Left ventricle myocardium inferior (tissue), 1 donor: ENCODE measurements around the gene TPP1. TPM values are rescaled to one million over a fixed set of nuclear protein-coding genes. Genes with fewer than 3 reads are reported as not detected.
A peak's percentile ranks its signal among the peaks of the same experiment; 100 is the strongest.

Experiments
- DNase-seq: peaks from one replicate; pipeline ENCODE4 v3.0.0-alpha.2; 2020
- H3K27ac ChIP-seq: fragments of 200-600 bp; replicated peaks from 2 replicates; pipeline ENCODE4 v1.8.0; 2021
- H3K27me3 ChIP-seq: fragments of 200-600 bp; 2 replicates; pipeline ENCODE4 v1.8.0; 2021; ENCODE audit warnings: low read depth
- H3K36me3 ChIP-seq: fragments of 200-600 bp; 2 replicates; pipeline ENCODE4 v1.8.0; 2021
- H3K4me1 ChIP-seq: fragments of 200-600 bp; 2 replicates; pipeline ENCODE4 v1.8.0; 2021
- H3K4me3 ChIP-seq: fragments of 200-600 bp; 2 replicates; pipeline ENCODE4 v1.8.0; 2021; ENCODE audit warnings: mild to moderate bottlenecking, moderate library complexity
- H3K9me3 ChIP-seq: fragments of 200-600 bp; replicated peaks from 2 replicates; pipeline ENCODE4 v1.8.0; 2021
- intact Hi-C: fragments of 100-400 bp; cut with micrococcal nuclease; formaldehyde crosslinking; loops from one replicate; pipeline ENCODE4 v1.11.0; 2022
- total RNA-seq: library from RNA; stranded (reverse); fragmentation: NEBNext Ultra II Directional; extraction: Animal tissue kit (Norgen Biotek cat#: 25700); gene quantifications from one replicate; pipeline ENCODE4 v1.2.1, GENCODE V29; 2021
- TF ChIP-seq, protein P1 (sequence below): fragments of 200-600 bp; IDR thresholded peaks from 2 replicates; pipeline ENCODE4 v1.8.0; 2021; ENCODE audit warnings: antibody characterized with exemption, mild to moderate bottlenecking, borderline replicate concordance
- donor health status: DM: no; HTN: yes; CAD: no; lungs with severe emphysema.

Gene TPP1
- total RNA-seq, 1 donor from 2014 or later: 84.2 TPM

DNA sequence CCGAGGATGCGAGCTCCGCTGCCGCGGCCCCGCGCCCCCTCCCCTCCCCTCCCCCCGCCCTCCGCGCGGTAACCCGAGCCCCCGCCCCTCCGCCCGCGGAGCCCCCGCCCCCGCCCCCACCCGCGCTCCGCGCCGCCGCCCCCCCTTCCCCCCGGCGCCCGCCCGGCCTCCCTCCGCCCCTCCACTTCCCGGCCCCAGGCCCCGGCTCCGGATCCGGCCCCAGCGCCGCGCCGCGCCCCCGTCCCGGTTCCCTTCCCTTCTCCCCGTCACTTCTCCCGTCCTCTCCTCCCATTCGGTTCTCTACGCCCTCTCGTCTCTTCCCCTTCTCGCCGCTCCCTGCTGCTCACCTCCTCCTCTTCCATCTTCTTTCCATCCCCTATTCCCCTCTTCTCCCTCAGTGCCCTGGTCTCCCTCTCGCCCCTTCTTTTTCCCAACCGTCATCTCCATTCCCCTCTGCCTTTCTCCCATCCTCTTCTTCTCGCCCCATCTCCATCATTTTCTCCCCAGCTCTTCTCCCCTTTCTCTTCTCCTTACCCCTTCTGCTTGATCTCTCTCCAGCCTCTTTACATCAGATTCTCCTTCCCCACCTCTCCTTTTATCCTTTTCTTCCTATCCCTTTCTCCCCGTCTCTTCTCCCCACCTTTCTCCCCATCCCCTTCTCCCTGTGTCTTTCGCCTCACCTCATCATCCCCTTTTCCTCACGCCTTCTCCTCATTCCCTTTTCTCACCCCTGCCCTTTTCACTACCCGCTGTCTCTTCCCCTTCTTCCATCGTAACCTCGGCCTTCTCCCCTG lies 36.8 kb upstream of the TPP1 start, which contains the start of gene DCHS1:
TSS of gene DCHS1 (minus strand) at position 20 of the 794 bp plus-strand sequence. CDS start 14,196 bp downstream, outside the sequence.
- DNase-seq: no peak
- intact Hi-C loops: no loop called here
- peak within 1 kb of the TSS; percentile 87 for H3K27ac ChIP-seq
- no peaks in the 10 kb centered on the region for H3K27me3 ChIP-seq
- H3K4me3 ChIP-seq: peak within 1 kb of the TSS; percentile 68
- no peaks in the 10 kb centered on the region for H3K9me3 ChIP-seq
- H3K4me1 ChIP-seq: peaks cover 53% of the 10 kb centered on the region
- TF ChIP-seq, protein P1, sequence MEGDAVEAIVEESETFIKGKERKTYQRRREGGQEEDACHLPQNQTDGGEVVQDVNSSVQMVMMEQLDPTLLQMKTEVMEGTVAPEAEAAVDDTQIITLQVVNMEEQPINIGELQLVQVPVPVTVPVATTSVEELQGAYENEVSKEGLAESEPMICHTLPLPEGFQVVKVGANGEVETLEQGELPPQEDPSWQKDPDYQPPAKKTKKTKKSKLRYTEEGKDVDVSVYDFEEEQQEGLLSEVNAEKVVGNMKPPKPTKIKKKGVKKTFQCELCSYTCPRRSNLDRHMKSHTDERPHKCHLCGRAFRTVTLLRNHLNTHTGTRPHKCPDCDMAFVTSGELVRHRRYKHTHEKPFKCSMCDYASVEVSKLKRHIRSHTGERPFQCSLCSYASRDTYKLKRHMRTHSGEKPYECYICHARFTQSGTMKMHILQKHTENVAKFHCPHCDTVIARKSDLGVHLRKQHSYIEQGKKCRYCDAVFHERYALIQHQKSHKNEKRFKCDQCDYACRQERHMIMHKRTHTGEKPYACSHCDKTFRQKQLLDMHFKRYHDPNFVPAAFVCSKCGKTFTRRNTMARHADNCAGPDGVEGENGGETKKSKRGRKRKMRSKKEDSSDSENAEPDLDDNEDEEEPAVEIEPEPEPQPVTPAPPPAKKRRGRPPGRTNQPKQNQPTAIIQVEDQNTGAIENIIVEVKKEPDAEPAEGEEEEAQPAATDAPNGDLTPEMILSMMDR: no peak
- no peaks in the 10 kb centered on the region for H3K36me3 ChIP-seq

DNA sequence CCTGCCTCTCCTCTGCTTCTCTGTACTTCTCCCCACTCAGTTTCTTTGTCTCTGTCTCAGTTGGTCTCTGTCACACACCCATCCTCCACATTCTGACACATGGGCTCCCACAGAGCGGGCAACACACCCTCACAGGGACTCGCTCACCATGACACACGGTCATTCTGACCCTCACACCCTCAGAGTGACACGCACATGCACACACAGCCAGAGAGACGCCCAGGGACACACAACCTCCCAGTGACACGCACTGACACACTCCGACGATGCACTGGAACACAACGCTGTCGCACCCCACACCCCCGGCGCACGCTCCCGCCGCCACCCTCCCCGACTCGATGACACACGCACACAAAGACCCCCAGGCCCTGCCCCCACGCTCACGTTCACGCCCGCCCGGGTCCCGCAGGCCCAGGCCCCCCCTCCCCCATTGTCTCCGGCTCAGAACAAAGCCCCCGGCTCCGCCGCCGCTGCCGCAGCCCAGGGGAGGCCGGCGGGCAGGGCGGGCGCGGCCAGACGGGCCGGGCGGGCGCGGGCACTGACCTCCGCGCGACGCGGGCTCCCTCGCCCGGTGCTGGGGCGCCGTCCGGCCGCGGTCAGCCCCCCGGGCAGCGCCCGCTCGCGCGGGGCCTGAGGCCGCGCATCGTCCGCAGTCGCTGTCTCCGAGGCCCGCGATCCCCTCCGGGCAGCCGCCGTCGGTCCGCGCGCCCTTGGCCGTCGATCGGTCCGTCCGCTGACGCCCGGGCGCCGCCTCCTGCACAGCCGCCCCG lies 36.0 kb upstream of the TPP1 start:
- H3K27ac ChIP-seq: peak overlapping the region; percentile 87
- H3K36me3 ChIP-seq: no peaks in the 10 kb centered on the region
- no peak for DNase-seq
- no peaks in the 10 kb centered on the region for H3K9me3 ChIP-seq
- no peaks in the 10 kb centered on the region for H3K27me3 ChIP-seq
- H3K4me3 ChIP-seq: peak overlapping the region; percentile 68
- TF ChIP-seq, protein P1: no peak
- peaks cover 59% of the 10 kb centered on the region for H3K4me1 ChIP-seq
- intact Hi-C loops: no loop called here

DNA sequence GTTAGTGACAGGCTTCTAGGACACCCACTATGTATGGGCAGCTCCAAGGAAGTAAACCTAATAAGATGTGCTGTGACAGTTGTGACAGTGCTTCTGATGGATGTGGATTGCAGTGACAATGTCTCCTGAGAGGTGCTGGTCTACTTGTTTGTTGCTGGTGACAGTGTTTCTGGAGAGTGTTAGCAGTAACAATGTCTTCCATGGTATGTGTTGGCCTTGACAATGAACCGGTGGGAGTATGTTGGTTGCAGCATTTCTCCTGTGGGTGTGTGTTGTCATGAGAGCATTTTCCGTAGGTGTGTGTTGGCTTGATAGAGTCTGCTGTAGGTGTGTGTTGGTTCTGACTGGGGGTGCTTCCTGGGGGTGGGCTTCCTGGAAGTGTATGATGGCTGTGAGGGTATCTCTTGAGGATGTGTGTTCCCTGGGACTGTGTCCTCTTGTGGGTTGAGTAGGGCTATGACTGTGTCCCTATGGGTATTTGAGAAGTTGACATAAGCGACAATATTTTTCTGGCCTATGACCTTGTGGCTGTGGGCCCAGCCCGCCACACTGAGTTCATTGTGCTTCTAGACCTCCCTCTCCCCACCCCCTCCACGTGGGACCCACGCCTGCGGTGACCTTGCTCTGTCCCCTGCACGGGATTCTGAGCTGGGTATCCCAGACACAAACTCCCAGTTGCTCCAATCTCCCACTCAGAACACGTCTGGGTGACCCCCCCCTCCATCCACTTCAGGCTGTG lies 35.2 kb upstream of the TPP1 start:
- Histone ChIP-seq H3K4me3 (peak overlapping the region; percentile 68), H3K4me1 (peaks cover 59% of the 10 kb centered on the region), H3K9me3 (no peaks in the 10 kb centered on the region), H3K27ac (peak overlapping the region; percentile 87), H3K36me3 (no peaks in the 10 kb centered on the region), H3K27me3 (no peaks in the 10 kb centered on the region)
- intact Hi-C loops: no loop called here
- TF ChIP-seq, protein P1: no peak
- DNase-seq: no peak

DNA sequence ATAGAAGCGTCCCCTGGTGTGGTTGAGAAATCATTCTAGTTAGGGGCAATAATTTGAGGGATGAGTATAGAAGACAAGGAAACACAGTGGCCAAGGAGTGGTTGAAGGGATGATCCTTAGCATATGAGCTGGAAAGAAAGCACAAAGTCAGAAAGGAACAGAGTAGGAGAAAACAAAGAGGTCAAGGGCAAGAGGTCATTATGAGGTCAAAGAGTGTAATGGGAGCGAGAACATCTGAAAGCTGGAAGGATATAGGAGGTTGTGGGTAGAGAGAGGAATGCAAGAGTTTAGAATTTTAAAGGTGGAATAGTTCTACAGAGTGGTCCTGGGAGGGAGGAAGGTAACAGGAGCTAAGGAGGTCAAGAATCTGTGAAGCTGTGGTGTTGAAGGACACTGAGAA lies 34.4 kb upstream of the TPP1 start:
- no peak overlapping the region for H3K4me3 ChIP-seq
- H3K27ac ChIP-seq: no peak overlapping the region
- intact Hi-C loops: no loop called here
- no peak for DNase-seq
- H3K36me3 ChIP-seq: no peaks in the 10 kb centered on the region
- TF ChIP-seq, protein P1: no peak
- peaks cover 66% of the 10 kb centered on the region for H3K4me1 ChIP-seq
- H3K9me3 ChIP-seq: no peaks in the 10 kb centered on the region
- H3K27me3 ChIP-seq: no peaks in the 10 kb centered on the region

DNA sequence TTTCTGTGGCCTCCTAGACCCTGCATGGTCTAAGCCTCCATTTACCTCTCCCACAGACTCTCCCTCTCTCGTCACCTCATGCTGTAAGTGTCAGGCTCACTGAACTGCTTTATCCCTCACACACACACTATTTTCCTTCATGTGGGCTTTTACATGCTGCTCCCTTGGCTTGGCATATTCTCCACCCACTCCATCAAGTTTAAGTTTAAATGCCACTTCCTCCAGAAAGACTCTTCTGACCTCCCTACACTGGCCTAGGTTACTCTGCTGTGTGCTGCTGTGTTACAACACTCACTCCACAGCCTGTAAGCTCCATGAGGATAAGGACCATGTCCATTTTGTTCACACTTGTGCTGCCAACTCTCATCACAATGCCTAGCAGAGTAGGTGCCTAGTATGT lies 33.9 kb upstream of the TPP1 start:
- TF ChIP-seq, protein P1: no peak
- DNase-seq: no peak
- Histone ChIP-seq H3K9me3 (no peaks in the 10 kb centered on the region), H3K27me3 (no peaks in the 10 kb centered on the region), H3K36me3 (no peaks in the 10 kb centered on the region), H3K4me3 (no peak overlapping the region), H3K4me1 (peaks cover 70% of the 10 kb centered on the region), H3K27ac (no peak overlapping the region)
- intact Hi-C loops: no loop called here
